GM03348 (cell line): ENCODE results near the gene CCL27.

Source experiments
- DNase-seq: peaks from one replicate; pipeline ENCODE4 v3.0.0; 2012; ENCODE audit warnings: low spot score

The CCL27 gene, protein sequence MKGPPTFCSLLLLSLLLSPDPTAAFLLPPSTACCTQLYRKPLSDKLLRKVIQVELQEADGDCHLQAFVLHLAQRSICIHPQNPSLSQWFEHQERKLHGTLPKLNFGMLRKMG

DNA sequence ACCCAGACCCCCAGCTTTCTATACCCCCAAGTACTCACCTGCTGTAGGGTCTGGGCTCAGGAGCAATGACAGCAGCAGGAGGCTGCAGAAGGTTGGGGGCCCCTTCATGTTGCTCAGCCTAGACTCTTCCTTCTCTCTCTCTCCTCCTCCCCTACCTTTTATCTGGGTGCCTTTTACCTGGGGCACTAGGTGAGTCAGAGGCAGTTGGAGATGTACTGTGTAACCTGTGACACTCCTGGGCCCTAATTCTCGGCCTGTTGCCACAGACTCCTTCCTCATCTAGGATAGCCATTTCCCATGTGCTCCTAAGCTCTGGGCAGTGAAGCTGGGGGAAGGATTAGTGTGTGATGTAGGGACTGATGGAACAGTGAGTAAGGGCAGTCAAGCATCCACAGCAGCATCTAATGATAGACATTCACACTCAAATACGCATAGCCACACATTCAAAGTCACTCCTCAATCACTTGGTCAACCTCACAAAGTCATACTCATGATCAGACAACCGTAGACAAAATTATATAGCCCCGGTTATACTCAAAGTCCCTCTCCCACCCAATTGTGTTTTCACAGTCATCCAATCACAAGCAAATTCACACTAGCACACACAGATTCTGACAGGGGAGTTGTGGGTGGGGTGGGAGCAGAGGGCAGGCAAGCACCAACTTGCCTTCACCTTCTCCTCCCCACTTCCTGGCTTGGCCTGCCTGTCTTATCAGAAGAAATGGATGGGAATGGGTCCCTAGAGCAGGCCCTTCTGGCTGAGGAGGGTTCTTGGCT lies at the start of gene CCL27:
TSS of gene CCL27 (minus strand) at position 132 of the 777 bp plus-strand sequence. CDS start at position 108, 24 bp downstream.
- no peak for DNase-seq

DNA sequence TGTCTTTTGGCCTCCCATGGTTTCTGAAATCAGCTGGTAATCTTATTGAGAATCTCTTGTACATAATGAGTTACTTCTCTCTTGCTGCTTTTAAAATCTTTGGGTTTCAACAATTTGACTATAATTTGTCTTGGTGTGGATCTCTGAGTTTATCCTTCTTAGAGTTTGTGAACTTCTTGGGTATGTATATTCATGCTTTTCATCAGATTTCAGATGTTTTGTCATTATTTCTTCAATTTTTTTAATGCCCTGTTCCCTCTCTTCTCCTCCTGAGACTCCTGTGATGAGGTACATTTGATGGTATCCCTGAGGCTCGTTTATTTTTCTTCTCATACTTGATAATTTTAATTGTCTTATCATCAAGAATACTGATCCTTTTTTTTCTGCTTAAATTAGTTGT lies 49.7 kb upstream of the CCL27 start:
- no peak for DNase-seq

DNA sequence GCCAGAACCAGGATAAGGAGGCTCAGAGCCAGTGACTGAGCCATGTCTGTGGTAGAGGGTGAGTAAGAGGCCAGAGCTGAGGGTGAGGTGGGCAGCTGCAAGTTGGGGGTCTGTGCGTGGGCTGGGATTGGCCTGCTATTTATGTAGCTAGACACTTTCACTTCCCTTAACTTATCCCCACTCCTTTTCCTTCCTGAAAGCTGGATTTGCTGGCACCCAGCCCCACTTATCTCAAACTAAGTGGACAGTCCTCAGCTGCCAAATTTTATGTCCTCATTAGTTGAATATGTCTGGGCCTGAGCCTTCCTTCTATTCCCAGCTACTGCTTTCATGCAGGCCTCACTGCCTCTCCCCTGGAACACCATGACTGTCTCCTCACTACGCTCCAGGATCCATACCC lies 47.6 kb upstream of the CCL27 start, which contains the start of gene CCL21:
TSS of gene CCL21 (minus strand) at position 114 of the 400 bp plus-strand sequence. CDS start at position 44, 70 bp downstream.
- DNase-seq = no peak

DNA sequence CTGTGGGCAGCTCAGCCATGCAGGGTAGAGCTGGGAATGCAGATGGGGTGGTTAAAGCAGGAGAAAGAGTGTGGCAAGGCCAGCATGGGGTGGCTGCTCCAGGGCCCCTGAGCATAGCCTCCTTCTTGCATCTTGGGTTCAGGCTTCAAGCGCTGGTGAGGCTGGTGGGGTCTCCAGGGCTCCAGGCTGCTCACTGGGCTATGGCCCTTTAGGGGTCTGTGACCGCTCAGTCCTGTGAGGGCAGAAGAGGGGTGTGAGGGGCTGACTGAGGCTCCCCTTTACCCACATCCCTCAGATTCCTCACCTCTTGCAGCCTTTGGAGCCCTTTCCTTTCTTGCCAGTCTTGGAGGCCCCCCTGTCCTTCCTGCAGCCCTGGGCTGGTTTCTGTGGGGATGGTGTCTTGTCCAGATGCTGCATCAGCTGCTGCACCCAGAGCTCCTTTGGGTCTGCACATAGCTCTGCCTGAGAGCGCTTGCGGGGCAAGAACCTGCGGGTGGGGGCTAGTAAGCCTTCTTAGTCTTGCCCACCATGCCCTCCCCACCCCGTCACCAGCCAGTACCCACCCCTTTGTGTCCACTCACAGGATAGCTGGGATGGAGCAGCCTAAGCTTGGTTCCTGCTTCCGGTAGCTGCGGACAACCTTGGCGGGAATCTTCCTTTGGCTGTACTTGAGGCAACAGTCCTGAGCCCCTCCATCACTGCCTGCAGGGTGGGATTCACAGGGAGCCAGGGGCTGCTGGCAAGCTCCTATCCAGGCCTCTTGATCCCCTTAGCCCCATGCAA lies 46.9 kb upstream of the CCL27 start:
- no peak for DNase-seq

DNA sequence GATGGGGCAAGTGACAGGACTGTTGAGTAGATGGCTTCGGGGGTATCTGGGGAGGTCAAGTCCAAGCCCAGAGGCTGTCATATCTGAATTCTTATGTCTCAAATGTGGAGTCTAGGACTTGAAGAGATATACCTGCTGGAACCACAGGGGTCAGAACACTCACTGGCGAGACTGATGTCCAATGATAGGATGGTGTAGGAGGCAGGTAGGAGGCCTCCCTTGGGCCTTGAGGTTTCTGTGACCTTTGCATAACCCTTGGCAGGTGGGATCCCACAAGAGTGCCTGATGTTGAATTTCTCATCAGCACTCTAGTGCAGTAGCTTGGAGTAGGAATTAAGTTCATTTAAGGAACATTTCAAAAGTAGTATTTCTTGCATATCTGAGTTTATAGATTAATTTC lies 44.7 kb upstream of the CCL27 start:
- DNase-seq = no peak

DNA sequence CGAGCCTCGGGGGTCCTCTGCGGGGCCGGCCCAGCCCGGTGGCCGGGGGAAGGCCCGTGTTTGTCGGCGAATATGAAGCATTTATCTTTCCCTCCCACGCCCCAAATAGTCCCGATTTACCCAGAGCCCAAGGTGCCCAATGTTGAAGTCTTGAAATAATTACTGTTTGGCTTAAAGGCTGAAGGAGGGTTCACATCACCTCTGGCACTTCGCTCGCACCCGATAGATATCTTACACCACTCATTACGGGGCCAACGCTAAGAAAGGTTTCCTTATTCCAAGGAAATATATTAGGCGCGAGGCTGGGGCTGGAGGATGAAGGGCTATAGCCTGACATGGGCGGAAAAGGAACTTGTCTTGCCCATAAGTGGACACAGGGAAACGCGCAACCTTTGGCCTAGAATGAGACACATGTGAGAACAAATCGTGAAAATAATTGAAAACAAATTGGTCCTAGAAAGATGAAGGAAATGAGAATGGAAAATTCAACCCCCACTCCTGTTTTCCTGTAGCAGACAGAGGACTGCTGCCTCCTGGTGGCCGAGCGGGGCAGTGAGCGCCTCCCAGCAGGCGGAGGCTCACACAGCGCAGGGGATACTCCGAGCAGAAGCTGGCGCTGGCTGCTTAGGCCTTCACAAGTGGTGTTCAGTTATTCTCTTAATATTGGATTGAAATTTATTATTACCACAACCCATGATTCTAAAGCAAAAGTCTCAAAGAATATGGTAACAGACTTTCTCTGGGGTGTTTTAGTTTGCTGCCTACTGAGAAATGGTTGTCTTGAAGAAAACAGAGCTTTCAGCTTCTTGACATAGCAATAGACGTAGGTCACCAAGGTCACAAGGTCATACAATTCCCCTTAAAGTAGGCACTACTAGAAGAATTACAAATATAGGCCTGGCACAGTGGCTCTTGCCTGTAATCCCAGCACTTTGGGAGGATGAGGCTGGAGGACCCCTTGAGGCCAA lies 39.6 kb upstream of the CCL27 start:
- DNase-seq = peak; percentile 94

DNA sequence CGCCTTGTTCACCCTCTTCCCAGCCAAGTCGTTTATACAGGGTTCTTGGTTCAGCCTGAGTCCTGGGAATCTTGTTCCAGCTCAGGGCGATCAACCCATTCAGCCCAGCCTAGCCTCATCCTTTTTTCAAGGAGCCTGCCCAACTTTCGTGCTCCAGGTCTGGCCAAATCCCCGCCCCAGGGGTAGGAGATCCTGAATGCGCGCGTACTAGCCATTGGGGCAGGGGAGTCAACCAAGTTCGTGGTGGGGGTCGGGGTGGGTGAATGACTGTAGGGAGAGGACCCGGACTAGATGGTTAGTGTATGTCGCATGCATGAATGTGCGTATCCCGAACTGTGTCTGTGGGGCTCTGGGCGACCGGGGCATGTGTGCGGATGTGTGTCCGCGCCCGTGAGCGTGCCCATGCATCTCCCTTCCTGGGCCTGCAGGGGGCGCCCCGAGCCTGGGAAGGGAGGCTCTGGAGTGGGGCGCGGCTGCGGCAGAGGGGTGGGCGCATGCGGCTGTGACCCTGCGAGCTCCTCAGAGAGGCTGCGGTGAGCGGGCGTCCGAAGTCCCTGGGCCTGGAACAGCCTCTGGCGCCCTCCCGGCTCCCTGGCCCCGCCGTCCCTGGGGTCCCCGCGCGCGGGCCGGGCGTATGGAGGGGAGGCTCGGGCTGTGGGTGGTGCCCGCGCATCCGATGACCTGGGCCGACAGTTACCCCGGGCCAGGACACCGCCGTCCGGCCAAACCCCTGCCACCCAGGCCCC lies 38.7 kb upstream of the CCL27 start:
- peak; percentile 93 for DNase-seq

- no peak for DNase-seq
Measured at GRCh38 chr9:34694811-34695210, 32.4 kb upstream of the CCL27 start.

DNA sequence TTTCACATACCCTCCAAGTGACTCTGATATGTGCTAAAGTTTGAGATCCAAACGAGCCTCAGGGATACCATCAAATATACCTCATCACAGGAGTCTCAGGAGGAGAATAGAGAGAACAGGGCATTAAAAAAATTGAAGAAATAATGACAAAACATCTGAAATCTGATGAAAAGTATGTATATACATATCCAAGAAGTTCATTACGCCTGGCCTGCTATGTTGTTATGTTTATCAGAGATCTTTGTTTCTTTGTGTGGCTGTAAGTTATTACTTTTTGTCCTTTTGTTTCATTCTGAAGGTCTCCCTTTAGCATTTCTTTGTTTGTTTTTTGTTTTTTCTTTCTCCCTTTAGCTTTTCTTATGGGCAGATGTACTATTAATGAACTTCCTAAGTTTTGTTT lies 31.1 kb upstream of the CCL27 start:
- DNase-seq = no peak

DNA sequence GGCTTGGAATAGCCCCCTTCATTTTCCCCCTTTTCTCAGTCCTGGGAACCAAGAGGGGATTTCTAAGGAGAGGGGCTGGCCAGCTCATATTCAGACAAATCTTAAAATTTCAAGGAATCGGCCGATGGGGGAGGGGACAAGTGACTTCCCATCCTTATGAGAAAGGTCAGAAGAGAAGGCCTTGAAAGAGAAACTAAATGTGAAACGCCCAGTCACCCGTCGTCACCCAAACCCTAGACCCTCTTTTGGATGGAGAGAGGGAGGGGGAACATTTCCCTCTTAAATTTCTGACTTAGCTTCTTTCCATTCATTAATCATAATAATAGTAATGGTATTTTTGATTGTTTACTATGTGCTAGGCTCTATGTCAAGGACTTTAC lies 29.5 kb upstream of the CCL27 start:
- DNase-seq = no peak

GRCh38 chr9:34690983-34691935 lies 28.8 kb upstream of the CCL27 start, which contains the start of gene CCL19:
Gene CCL19 (minus strand): TSS chr9:34691276. CDS start chr9:34691139, 137 bp downstream.
- DNase-seq = no peak

- no peak for DNase-seq
Measured at GRCh38 chr9:34689512-34689911, 27.1 kb upstream of the CCL27 start.

DNA sequence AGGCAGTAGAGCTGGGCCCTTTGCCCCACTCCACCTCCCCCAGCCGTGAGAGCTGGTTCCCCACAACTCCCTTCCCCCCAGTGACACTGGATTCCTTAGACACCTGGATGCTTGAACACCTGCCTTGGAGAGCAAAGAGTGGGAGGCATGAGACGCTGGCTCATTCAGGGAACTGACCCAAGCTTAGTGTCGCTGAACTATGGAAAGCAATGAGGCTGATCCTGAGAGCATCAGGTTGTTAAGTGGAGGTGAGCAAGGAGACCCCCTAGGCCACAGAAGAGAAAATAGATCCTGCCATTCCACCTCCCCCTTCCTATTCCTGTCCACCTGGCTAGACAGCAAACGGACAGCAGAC lies 26.6 kb upstream of the CCL27 start:
- no peak for DNase-seq

GRCh38 chr9:34688329-34689115 lies 26.1 kb upstream of the CCL27 start:
- no peak for DNase-seq

DNA sequence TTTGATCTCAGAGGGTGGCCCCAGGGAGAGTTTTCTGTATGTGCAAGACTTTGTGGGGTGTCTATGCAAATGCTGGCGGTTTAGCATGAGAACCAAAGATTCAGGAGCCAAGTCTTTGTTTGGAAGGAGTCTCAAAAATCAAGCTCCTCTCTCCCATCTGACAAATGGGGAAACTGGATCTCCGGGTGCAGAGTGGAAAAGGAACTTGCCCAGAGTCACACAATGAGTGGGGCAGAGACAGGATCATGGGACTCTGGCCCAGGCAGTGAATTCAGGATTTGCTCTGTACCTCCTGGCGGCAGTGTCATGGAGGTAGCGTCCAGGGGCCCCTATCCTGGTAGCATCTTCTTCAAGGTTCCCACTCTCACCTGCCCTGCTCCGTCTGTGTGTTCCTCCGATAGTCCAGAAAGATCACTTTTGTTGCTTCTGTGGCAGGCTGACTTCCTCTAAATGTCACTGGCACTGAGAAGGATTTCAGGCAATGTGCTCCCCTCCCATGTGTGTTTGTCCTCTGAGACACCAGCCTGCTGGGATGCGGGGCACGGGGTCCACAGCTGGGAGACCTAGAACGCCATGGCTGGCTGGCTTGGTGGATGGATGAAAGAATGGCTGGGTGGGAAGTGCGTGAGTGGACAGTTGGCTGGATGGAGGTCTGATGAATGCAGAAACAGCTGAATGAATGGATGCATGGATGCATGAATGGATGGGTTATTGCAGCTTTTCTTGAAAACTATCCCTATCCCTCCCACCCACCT lies 25.0 kb upstream of the CCL27 start:
- no peak for DNase-seq

- DNase-seq = peak; percentile 43
Measured at GRCh38 chr9:34686732-34687131, 24.3 kb upstream of the CCL27 start.

DNA sequence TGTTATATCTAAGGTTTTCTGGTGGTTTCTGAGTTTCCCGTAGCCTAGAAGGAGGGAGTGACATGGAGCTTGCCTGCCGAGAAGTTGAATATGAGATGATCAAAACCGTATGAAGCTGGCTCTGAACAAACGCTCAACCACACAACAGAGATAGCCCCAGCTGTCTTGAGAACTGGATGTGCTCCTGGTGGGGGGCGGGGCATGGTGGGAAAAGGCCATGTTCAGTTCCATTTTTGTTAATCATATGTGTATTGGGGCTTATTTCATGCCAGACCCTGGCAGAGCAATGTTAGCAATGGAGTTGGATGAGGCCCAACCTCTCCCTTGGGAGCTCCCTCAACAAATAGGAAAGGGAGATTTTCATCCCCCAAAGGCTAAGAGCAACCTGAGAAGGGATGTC lies 23.8 kb upstream of the CCL27 start:
- peak; percentile 36 for DNase-seq

DNA sequence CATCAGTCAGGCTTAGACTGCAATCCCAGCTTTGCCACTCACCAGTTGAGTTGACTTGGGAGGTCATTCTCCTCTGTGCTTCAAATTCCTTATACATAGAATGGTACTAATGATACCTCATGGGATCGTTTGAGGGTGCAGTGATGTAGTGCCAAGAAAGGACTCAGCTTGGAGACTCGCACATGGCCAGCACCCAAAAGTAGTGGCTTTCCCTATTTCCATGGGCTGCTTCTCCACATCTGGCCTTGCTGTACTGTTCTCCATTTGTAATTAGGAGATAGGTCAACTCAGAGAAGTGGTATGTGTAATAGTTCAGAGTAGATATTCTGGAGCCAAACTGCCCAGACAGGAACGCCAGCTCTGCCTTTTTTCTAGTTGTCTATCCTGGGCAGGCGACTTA lies 23.1 kb upstream of the CCL27 start:
- DNase-seq = peak; percentile 51
